ENCODE results near the gene MEOX2. TPM values are rescaled to one million over a fixed set of nuclear protein-coding genes. Genes with fewer than 3 reads are reported as not detected.

Gene MEOX2
- polyA plus RNA-seq, 1 of the 3 experiments (the other 2 are of a cell fraction), result not detected

DNA sequence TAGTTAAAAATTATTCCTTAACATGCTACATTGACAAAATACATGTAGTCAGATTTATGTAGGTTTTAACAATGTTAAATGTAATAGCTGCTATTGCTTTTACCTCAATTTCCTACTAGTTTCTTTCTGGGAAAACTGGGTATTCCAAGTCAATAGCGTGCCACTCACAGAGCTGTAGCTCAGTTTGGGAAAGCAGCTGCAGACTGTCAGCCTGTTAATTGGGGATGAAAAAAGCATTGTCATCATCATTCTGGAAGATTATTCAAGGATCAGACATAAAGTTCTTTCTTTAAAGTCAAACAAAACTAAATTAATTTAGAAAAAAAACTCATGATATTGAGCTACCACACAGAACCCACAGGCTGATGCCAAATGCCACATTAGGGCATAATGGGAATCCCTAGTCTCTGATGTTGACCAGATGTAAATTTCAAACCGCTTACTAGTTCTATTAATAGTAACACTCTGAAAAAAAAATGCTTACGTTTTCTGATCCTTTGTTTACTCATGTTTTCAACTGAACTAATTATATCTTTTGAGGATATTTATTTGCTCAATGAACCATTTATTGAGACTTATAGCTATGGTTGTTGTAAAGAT, 105.0 kb downstream of the MEOX2 start:
- Histone ChIP-seq H3K9me3 (no peaks in the 10 kb centered on the region), H3K27me3 (ENCODE audit: insufficient read depth) (no peaks in the 10 kb centered on the region), H4K20me1 (ENCODE audit: insufficient read depth) (no peaks in the 10 kb centered on the region), H2AFZ (ENCODE audit: low read depth) (no peak overlapping the region), H3K36me3 (replicated peaks in 1 of 2; ENCODE audit: control insufficient read depth in 1 of 2, insufficient read depth in 2 of 2, low read length in 1 of 2) (no peaks in the 10 kb centered on the region), H3K4me1 (ENCODE audit: control insufficient read depth in 1 of 2, insufficient read depth in 2 of 2, low read depth in 1 of 2, low read length in 1 of 2) (no peaks in the 10 kb centered on the region), H3K9me2 (no peaks in the 10 kb centered on the region), H3F3A (replicated peaks; ENCODE audit: insufficient read depth) (no peaks in the 10 kb centered on the region), H3K4me3 (ENCODE audit: low read depth in 2 of 2, low read length in 1 of 2) (no peak overlapping the region), H3K27ac (ENCODE audit: low read depth in 2 of 2, low read length in 1 of 2) (no peak overlapping the region), H3K4me2 (no peak overlapping the region), H3K9ac (no peak overlapping the region), H3K79me2 (ENCODE audit: insufficient read depth) (no peaks in the 10 kb centered on the region)
- CTCF ChIA-PET, result interaction anchor here (0.8 to 1.0 kb wide), 3 partner anchors 15 to 140 kb away, joined by 3 to 4 read pairs (median 3); no protein-coding TSS in a partner anchor
- 0 out of 2 replicates have a peak, but pooled peaks have one; percentile 13 for TF ChIP-seq MXI1 (IDR thresholded peaks at IDR 0.05; ENCODE audit: low read depth, low read length)
- TF ChIP-seq FOSL2 (IDR thresholded peaks at IDR 0.05; ENCODE audit: borderline replicate concordance, low read depth), result no peak
- 21% methylated on average over 3 of the region's 3 CpGs for WGBS (ENCODE audit: low lambda C conversion rate)
- POLR2A ChIA-PET, result no interaction called here
- DNase-seq, result no peak

- Histone ChIP-seq H3K36me3 (replicated peaks in 1 of 2; ENCODE audit: control insufficient read depth in 1 of 2, insufficient read depth in 2 of 2, low read length in 1 of 2) (no peaks in the 10 kb centered on the region), H3K9me3 (no peaks in the 10 kb centered on the region), H2AFZ (ENCODE audit: low read depth) (no peak overlapping the region), H3K4me1 (ENCODE audit: control insufficient read depth in 1 of 2, insufficient read depth in 2 of 2, low read depth in 1 of 2, low read length in 1 of 2) (no peaks in the 10 kb centered on the region), H4K20me1 (ENCODE audit: insufficient read depth) (no peaks in the 10 kb centered on the region), H3K9ac (no peak overlapping the region), H3K4me3 (ENCODE audit: low read depth in 2 of 2, low read length in 1 of 2) (no peak overlapping the region), H3K27me3 (ENCODE audit: insufficient read depth) (no peaks in the 10 kb centered on the region), H3K27ac (ENCODE audit: low read depth in 2 of 2, low read length in 1 of 2) (no peak overlapping the region), H3K4me2 (no peak overlapping the region), H3F3A (replicated peaks; ENCODE audit: insufficient read depth) (no peaks in the 10 kb centered on the region), H3K9me2 (no peaks in the 10 kb centered on the region), H3K79me2 (ENCODE audit: insufficient read depth) (no peaks in the 10 kb centered on the region)
- DNase-seq, result no peak
- POLR2A ChIA-PET, result no interaction called here
- WGBS (ENCODE audit: low lambda C conversion rate), result 71% methylated on average over 3 of the region's 3 CpGs
- CTCF ChIA-PET, result interaction anchor here (0.8 to 1.0 kb wide), 3 partner anchors 16 to 141 kb away, joined by 3 to 4 read pairs (median 3); no protein-coding TSS in a partner anchor
- TF ChIP-seq TAF1 (IDR thresholded peaks at IDR 0.05; ENCODE audit: borderline replicate concordance, low read depth, low read length), result no peak
- TF ChIP-seq RAD21 (IDR thresholded peaks at IDR 0.05; ENCODE audit: low read length), result no peak
- TF ChIP-seq, protein P1, sequence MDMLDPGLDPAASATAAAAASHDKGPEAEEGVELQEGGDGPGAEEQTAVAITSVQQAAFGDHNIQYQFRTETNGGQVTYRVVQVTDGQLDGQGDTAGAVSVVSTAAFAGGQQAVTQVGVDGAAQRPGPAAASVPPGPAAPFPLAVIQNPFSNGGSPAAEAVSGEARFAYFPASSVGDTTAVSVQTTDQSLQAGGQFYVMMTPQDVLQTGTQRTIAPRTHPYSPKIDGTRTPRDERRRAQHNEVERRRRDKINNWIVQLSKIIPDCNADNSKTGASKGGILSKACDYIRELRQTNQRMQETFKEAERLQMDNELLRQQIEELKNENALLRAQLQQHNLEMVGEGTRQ (IDR thresholded peaks at IDR 0.05; ENCODE audit: borderline replicate concordance, low read depth, low read length), result no peak
- TF ChIP-seq, protein P2, sequence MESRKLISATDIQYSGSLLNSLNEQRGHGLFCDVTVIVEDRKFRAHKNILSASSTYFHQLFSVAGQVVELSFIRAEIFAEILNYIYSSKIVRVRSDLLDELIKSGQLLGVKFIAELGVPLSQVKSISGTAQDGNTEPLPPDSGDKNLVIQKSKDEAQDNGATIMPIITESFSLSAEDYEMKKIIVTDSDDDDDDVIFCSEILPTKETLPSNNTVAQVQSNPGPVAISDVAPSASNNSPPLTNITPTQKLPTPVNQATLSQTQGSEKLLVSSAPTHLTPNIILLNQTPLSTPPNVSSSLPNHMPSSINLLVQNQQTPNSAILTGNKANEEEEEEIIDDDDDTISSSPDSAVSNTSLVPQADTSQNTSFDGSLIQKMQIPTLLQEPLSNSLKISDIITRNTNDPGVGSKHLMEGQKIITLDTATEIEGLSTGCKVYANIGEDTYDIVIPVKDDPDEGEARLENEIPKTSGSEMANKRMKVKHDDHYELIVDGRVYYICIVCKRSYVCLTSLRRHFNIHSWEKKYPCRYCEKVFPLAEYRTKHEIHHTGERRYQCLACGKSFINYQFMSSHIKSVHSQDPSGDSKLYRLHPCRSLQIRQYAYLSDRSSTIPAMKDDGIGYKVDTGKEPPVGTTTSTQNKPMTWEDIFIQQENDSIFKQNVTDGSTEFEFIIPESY (IDR thresholded peaks at IDR 0.05; ENCODE audit: borderline replicate concordance, low read depth), result no peak
- TF ChIP-seq, protein P3, sequence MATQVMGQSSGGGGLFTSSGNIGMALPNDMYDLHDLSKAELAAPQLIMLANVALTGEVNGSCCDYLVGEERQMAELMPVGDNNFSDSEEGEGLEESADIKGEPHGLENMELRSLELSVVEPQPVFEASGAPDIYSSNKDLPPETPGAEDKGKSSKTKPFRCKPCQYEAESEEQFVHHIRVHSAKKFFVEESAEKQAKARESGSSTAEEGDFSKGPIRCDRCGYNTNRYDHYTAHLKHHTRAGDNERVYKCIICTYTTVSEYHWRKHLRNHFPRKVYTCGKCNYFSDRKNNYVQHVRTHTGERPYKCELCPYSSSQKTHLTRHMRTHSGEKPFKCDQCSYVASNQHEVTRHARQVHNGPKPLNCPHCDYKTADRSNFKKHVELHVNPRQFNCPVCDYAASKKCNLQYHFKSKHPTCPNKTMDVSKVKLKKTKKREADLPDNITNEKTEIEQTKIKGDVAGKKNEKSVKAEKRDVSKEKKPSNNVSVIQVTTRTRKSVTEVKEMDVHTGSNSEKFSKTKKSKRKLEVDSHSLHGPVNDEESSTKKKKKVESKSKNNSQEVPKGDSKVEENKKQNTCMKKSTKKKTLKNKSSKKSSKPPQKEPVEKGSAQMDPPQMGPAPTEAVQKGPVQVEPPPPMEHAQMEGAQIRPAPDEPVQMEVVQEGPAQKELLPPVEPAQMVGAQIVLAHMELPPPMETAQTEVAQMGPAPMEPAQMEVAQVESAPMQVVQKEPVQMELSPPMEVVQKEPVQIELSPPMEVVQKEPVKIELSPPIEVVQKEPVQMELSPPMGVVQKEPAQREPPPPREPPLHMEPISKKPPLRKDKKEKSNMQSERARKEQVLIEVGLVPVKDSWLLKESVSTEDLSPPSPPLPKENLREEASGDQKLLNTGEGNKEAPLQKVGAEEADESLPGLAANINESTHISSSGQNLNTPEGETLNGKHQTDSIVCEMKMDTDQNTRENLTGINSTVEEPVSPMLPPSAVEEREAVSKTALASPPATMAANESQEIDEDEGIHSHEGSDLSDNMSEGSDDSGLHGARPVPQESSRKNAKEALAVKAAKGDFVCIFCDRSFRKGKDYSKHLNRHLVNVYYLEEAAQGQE (IDR thresholded peaks at IDR 0.05; ENCODE audit: low read depth, low read length), result no peak
- no peak for TF ChIP-seq ELF1 (IDR thresholded peaks at IDR 0.05)
- no peak for TF ChIP-seq NFIC (IDR thresholded peaks at IDR 0.05; ENCODE audit: borderline replicate concordance)
- TF ChIP-seq SMC3 (IDR thresholded peaks at IDR 0.05; ENCODE audit: low read depth, low read length), result no peak
- TF ChIP-seq GABPA (IDR thresholded peaks at IDR 0.05; ENCODE audit: low read depth), result no peak
- TF ChIP-seq RXRA (IDR thresholded peaks at IDR 0.05; ENCODE audit: borderline replicate concordance, low read depth), result no peak
- TF ChIP-seq, protein P4, sequence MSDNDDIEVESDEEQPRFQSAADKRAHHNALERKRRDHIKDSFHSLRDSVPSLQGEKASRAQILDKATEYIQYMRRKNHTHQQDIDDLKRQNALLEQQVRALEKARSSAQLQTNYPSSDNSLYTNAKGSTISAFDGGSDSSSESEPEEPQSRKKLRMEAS (IDR thresholded peaks at IDR 0.05; ENCODE audit: low read depth), result no peak
- no peak for TF ChIP-seq FOXM1 (IDR thresholded peaks at IDR 0.05; ENCODE audit: low read depth)
- TF ChIP-seq MXI1 (IDR thresholded peaks at IDR 0.05; ENCODE audit: low read depth, low read length), result no peak
- no peak for TF ChIP-seq RCOR1 (IDR thresholded peaks at IDR 0.05; ENCODE audit: low read length)
- no peak for TF ChIP-seq NRF1 (IDR thresholded peaks at IDR 0.05; ENCODE audit: low read depth, low read length)
- TF ChIP-seq IRF3 (IDR thresholded peaks at IDR 0.05; ENCODE audit: low read depth, low read length), result no peak
- TF ChIP-seq CHD2 (IDR thresholded peaks at IDR 0.05; ENCODE audit: low read length, partially characterized antibody), result no peak
Observed at GRCh38 chr7:15580604-15581351, 105.7 kb downstream of the MEOX2 start.

Measured in SK-N-SH (cell line).